ENCODE measurements around the gene MBD3L5. TPM values are rescaled to one million over a fixed set of nuclear protein-coding genes. Genes with fewer than 3 reads are reported as not detected.

MBD3L5 gene
- total and polyA plus RNA-seq, 9 of the 15 experiments (the other 6 are each of a cell fraction or from before 2014, with no cell fraction given) = not detected

DNA sequence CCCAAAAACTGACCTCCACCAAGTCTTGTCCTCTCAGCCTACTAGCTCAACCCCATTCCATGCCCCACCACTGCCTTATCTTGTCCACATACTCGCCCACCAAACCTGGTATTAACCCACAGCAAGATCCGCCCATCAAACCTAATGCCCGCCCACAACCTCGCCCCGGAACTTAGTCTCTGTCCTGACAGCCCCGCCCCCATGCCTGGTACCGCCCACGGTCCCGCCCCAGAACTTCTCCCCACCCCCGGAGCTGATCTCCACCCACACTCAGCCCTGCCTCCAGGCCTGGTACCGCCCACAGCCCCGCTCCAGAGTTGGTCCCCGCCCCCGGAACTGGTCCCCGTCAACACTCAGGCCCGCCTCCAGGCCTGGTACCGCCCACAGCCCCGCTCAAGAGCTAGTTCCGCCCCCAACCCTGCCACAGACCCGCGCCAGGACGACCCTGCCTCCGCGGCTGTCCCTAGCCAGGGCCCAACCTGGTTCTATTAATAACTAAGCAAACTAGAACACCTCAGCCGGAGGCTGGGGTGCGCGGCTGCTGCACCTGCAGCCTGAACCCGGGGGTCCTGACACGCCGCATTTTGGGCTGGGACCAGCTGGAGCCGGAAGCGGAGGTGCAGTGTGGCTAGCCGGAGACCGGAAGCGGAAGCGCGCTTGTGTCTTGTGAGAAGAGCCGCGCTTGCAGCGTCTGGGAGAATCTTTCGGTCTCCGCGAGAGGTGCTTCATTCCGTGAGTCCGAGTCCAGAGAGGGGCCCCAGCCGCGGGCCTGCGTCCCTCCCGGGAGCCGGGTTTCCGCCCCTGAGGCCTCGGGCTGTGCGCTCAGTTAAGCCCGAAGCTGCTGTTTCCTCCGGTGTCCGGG is 38.9 kb downstream of the MBD3L5 start, which contains the start of gene ZNF557 (continued):
- TF ChIP-seq ZBTB17 (CRISPR knock-in tag; IDR thresholded peaks at IDR 0.05) (no peak), MTA2 (IDR thresholded peaks at IDR 0.05; ENCODE audit: low read depth) (no peak), PHB2 (IDR thresholded peaks at IDR 0.05; ENCODE audit: low read depth) (no peak), RAD21 (CRISPR knock-in tag; conservative IDR thresholded peaks at IDR 0.05 in 1 of 2, IDR thresholded peaks at IDR 0.05 in 1 of 2) (no peak), NR2C2 (CRISPR knock-in tag; IDR thresholded peaks at IDR 0.05) (no peak), NR2C2 (tag; IDR thresholded peaks at IDR 0.05) (peak; percentile 87), DMBX1 (CRISPR knock-in tag; IDR thresholded peaks at IDR 0.05; ENCODE audit: borderline replicate concordance) (no peak), ZNF77 (CRISPR knock-in tag; IDR thresholded peaks at IDR 0.05) (no peak), CBX2 (IDR thresholded peaks at IDR 0.05; ENCODE audit: insufficient read depth, low read length, poor library complexity, severe bottlenecking) (no peak), XRCC4 (IDR thresholded peaks at IDR 0.05; ENCODE audit: extremely low read depth, insufficient read depth, insufficient read length) (no peak), ZNF766 (CRISPR knock-in tag; conservative IDR thresholded peaks at IDR 0.05) (no peak), GATAD2B (IDR thresholded peaks at IDR 0.05; ENCODE audit: borderline replicate concordance) (no peak), RBM14 (IDR thresholded peaks at IDR 0.05; ENCODE audit: borderline replicate concordance, insufficient read depth, low read depth, low read length) (no peak), SIX5 (IDR thresholded peaks at IDR 0.05; ENCODE audit: borderline replicate concordance in 1 of 2, insufficient read depth in 1 of 2, low read depth in 1 of 2, low read length in 2 of 2) (peak in 1 of 2 experiments; percentile 4; a peak in 1 of 4 replicates), BACH1 (tag; IDR thresholded peaks at IDR 0.05) (no peak), ZNF584 (CRISPR knock-in tag; IDR thresholded peaks at IDR 0.05; ENCODE audit: low read depth) (no peak), NFE2 (IDR thresholded peaks at IDR 0.05; ENCODE audit: low read depth) (no peak), SREBF2 (CRISPR knock-in tag; IDR thresholded peaks at IDR 0.05) (no peak), TAF15 (IDR thresholded peaks at IDR 0.05; ENCODE audit: low read depth, low read length) (no peak), ILK (tag; IDR thresholded peaks at IDR 0.05; ENCODE audit: borderline replicate concordance, low read depth) (no peak), MTA3 (IDR thresholded peaks at IDR 0.05; ENCODE audit: borderline replicate concordance) (peak; percentile 73), ZNF445 (CRISPR knock-in tag; IDR thresholded peaks at IDR 0.05; ENCODE audit: low read depth) (no peak), SUPT5H (IDR thresholded peaks at IDR 0.05) (peak; percentile 87)
- TF ChIP-seq, protein P1, sequence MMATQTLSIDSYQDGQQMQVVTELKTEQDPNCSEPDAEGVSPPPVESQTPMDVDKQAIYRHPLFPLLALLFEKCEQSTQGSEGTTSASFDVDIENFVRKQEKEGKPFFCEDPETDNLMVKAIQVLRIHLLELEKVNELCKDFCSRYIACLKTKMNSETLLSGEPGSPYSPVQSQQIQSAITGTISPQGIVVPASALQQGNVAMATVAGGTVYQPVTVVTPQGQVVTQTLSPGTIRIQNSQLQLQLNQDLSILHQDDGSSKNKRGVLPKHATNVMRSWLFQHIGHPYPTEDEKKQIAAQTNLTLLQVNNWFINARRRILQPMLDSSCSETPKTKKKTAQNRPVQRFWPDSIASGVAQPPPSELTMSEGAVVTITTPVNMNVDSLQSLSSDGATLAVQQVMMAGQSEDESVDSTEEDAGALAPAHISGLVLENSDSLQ (IDR thresholded peaks at IDR 0.05) = peak; percentile 89
- TF ChIP-seq, protein P2, sequence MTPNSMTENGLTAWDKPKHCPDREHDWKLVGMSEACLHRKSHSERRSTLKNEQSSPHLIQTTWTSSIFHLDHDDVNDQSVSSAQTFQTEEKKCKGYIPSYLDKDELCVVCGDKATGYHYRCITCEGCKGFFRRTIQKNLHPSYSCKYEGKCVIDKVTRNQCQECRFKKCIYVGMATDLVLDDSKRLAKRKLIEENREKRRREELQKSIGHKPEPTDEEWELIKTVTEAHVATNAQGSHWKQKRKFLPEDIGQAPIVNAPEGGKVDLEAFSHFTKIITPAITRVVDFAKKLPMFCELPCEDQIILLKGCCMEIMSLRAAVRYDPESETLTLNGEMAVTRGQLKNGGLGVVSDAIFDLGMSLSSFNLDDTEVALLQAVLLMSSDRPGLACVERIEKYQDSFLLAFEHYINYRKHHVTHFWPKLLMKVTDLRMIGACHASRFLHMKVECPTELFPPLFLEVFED (CRISPR knock-in tag; conservative IDR thresholded peaks at IDR 0.05) = 0 out of 2 replicates have a peak, but pooled peaks have one; percentile 76

Measured in K562 (cell line).